Common myeloid progenitor, CD34-positive (primary cell): ENCODE data around the gene ADGRF4.
A peak's percentile ranks its signal among the peaks of the same experiment; 100 is the strongest.

Experiments
- CTCF ChIA-PET: fragments of 350-600 bp; sonication (Branson Sonifier 250); formaldehyde crosslinking; loops from one replicate; lab custom pipeline; 2021; ENCODE audit warnings: antibody characterized with exemption; lab: Charles Lee
- POLR2A ChIA-PET: fragments of 350-600 bp; sonication (Branson Sonifier 250); formaldehyde crosslinking; loops from one replicate; lab custom pipeline; 2021; ENCODE audit warnings: antibody characterized with exemption; lab: Charles Lee
- DNase-seq, 3 donors: peaks; one replicate each; pipeline versions ENCODE4 v3.0.0 to v3.0.0-alpha.2; 2013
- H3K27ac ChIP-seq, 2 experiments: 1 replicate in 1 of 2; 2 replicates in 1 of 2; pipeline ENCODE4 v1.7.0; 2013; ENCODE audit warnings: inconsistent platforms in 2 of 2, low read length in 2 of 2, mild to moderate bottlenecking in 2 of 2, low read depth in 1 of 2, moderate library complexity in 1 of 2; ENCODE audit not compliant: severe bottlenecking in 2 of 2, insufficient read depth in 1 of 2, poor library complexity in 1 of 2
- H3K27me3 ChIP-seq, 5 experiments: replicated peaks in 2 of 5; 1 replicate in 3 of 5; 2 replicates in 2 of 5; pipeline versions ENCODE4 v1.6.1 to v1.7.0; 2013; ENCODE audit warnings: low read length in 4 of 5, mild to moderate bottlenecking in 2 of 5, moderate library complexity in 2 of 5, inconsistent platforms in 1 of 5; ENCODE audit not compliant: insufficient read depth in 5 of 5, control insufficient read depth in 4 of 5
- H3K36me3 ChIP-seq, 4 experiments: 1 replicate in 2 of 4; 2 replicates in 2 of 4; pipeline versions ENCODE4 v1.6.1 to v1.7.0; 2013; ENCODE audit warnings: low read length in 3 of 4, control low read depth in 1 of 4, mild to moderate bottlenecking in 1 of 4; ENCODE audit not compliant: control insufficient read depth in 4 of 4, insufficient read depth in 4 of 4
- H3K4me1 ChIP-seq, 4 experiments: 1 replicate in 3 of 4; 2 replicates in 1 of 4; pipeline versions ENCODE4 v1.6.1 to v1.7.1; 2013; ENCODE audit warnings: low read length in 3 of 4, mild to moderate bottlenecking in 3 of 4, control low read depth in 1 of 4, inconsistent platforms in 1 of 4, moderate library complexity in 1 of 4; ENCODE audit not compliant: control insufficient read depth in 4 of 4, insufficient read depth in 4 of 4; ENCODE audit errors: control extremely low read depth in 1 of 4
- H3K4me3 ChIP-seq, 7 experiments: 1 replicate in 4 of 7; 2 replicates in 3 of 7; pipeline versions ENCODE4 v1.5.1 to v1.7.0; 2013; ENCODE audit warnings: mild to moderate bottlenecking in 7 of 7, low read length in 6 of 7, moderate library complexity in 6 of 7, inconsistent platforms in 2 of 7, low read depth in 2 of 7, control low read depth in 1 of 7; ENCODE audit not compliant: insufficient read depth in 4 of 7, control insufficient read depth in 1 of 7; ENCODE audit errors: extremely low read depth in 1 of 7
- H3K9me3 ChIP-seq, 5 experiments: 1 replicate in 4 of 5; 2 replicates in 1 of 5; pipeline versions ENCODE4 v1.6.1 to v1.7.1; 2013; ENCODE audit warnings: low read length in 4 of 5, mild to moderate bottlenecking in 2 of 5, inconsistent platforms in 1 of 5, low read depth in 1 of 5, moderate library complexity in 1 of 5; ENCODE audit not compliant: control insufficient read depth in 4 of 5, insufficient read depth in 2 of 5; ENCODE audit errors: control extremely low read depth in 1 of 5
- WGBS: methylation state at CpG from one replicate; pipeline ENCODE4 v1.1.5; 2013; ENCODE audit not compliant: insufficient coverage; 5-methylcytosine and 5-hydroxymethylcytosine counted together

The ADGRF4 gene

GRCh38 chr6:47700596-47700995 is 2.2 kb downstream of the ADGRF4 start:
- Histone ChIP-seq H3K36me3 (no peaks in the 10 kb centered on the region), H3K27ac (no peak overlapping the region), H3K4me1 (no peaks in the 10 kb centered on the region), H3K9me3 (no peaks in the 10 kb centered on the region), H3K4me3 (no peak overlapping the region), H3K27me3 (peaks cover 0 to 15% (median 0%) of the 10 kb centered on the region in 5 experiments)
- WGBS, result 100% methylated on average over 2 of the region's 2 CpGs
- CTCF ChIA-PET, result no interaction called here
- POLR2A ChIA-PET, result no interaction called here
- DNase-seq, result no peak

GRCh38 chr6:47701363-47701762 is 3.0 kb downstream of the ADGRF4 start:
- 93% methylated on average over 3 of the region's 4 CpGs for WGBS
- H3K4me3 ChIP-seq, result no peak overlapping the region
- POLR2A ChIA-PET, result no interaction called here
- no peaks in the 10 kb centered on the region for H3K4me1 ChIP-seq
- no peaks in the 10 kb centered on the region for H3K9me3 ChIP-seq
- no peak overlapping the region for H3K27ac ChIP-seq
- no peak for DNase-seq
- H3K36me3 ChIP-seq, result no peaks in the 10 kb centered on the region
- H3K27me3 ChIP-seq, result peaks cover 0 to 19% (median 0%) of the 10 kb centered on the region in 5 experiments
- CTCF ChIA-PET, result no interaction called here

- Histone ChIP-seq H3K27ac (no peak overlapping the region), H3K36me3 (no peaks in the 10 kb centered on the region), H3K9me3 (no peaks in the 10 kb centered on the region), H3K4me3 (no peak overlapping the region), H3K4me1 (no peaks in the 10 kb centered on the region), H3K27me3 (peaks cover 0 to 40% (median 27%) of the 10 kb centered on the region in 5 experiments)
- POLR2A ChIA-PET, result no interaction called here
- DNase-seq, result no peak
- WGBS, result 100% methylated on average over 4 of the region's 5 CpGs
- CTCF ChIA-PET, result interaction anchor here (1.2 kb wide), 1 partner anchor 20 kb away, joined by 4 read pairs; no protein-coding TSS in a partner anchor
Measured at GRCh38 chr6:47709160-47709559, 10.8 kb downstream of the ADGRF4 start.

GRCh38 chr6:47710295-47710694 is 11.9 kb downstream of the ADGRF4 start:
- Histone ChIP-seq H3K36me3 (no peaks in the 10 kb centered on the region), H3K9me3 (no peaks in the 10 kb centered on the region), H3K27me3 (peaks cover 0 to 45% (median 28%) of the 10 kb centered on the region in 5 experiments), H3K4me3 (no peak overlapping the region), H3K27ac (no peak overlapping the region), H3K4me1 (peaks cover 0 to 2% (median 0%) of the 10 kb centered on the region in 4 experiments)
- WGBS, result 100% methylated on average over 1 of the region's 1 CpG
- ChIA-PET CTCF (no interaction called here), POLR2A (no interaction called here)
- DNase-seq, result no peak

- H3K27me3 ChIP-seq, result peaks cover 0 to 39% (median 32%) of the 10 kb centered on the region in 5 experiments
- no peak for DNase-seq
- whole genome bisulfite sequencing, result 86% methylated on average over 1 of the region's 2 CpGs
- H3K9me3 ChIP-seq, result peaks cover 0 to 2% (median 0%) of the 10 kb centered on the region in 5 experiments
- H3K4me3 ChIP-seq, result no peak overlapping the region
- H3K27ac ChIP-seq, result no peak overlapping the region
- ChIA-PET CTCF (no interaction called here), POLR2A (interaction anchor here (0.6 kb wide), 1 partner anchor 1615 kb away, joined by 3 read pairs; no protein-coding TSS in a partner anchor)
- peaks cover 0 to 2% (median 0%) of the 10 kb centered on the region in 4 experiments for H3K4me1 ChIP-seq
- no peaks in the 10 kb centered on the region for H3K36me3 ChIP-seq
Measured at GRCh38 chr6:47713200-47713599, 14.8 kb downstream of the ADGRF4 start.

GRCh38 chr6:47714802-47715201 is 16.4 kb downstream of the ADGRF4 start:
- Histone ChIP-seq H3K27me3 (peaks cover 0 to 51% (median 38%) of the 10 kb centered on the region in 5 experiments), H3K36me3 (no peaks in the 10 kb centered on the region), H3K9me3 (peaks cover 0 to 3% (median 2%) of the 10 kb centered on the region in 5 experiments), H3K27ac (no peak overlapping the region), H3K4me1 (peaks cover 0 to 2% (median 0%) of the 10 kb centered on the region in 4 experiments), H3K4me3 (no peak overlapping the region)
- ChIA-PET POLR2A (no interaction called here), CTCF (no interaction called here)
- peak; percentile 25 to 68 (median 61) for DNase-seq
- WGBS, result 0% methylated on average over 3 of the region's 4 CpGs

- peaks cover 0 to 57% (median 42%) of the 10 kb centered on the region in 5 experiments for H3K27me3 ChIP-seq
- H3K4me1 ChIP-seq, result peaks cover 0 to 2% (median 0%) of the 10 kb centered on the region in 4 experiments
- no peak overlapping the region for H3K4me3 ChIP-seq
- no peak overlapping the region for H3K27ac ChIP-seq
- no peak for DNase-seq
- POLR2A ChIA-PET, result no interaction called here
- H3K9me3 ChIP-seq, result peaks cover 0 to 6% (median 2%) of the 10 kb centered on the region in 5 experiments
- H3K36me3 ChIP-seq, result no peaks in the 10 kb centered on the region
- CTCF ChIA-PET, result no interaction called here
Measured at GRCh38 chr6:47715782-47716181, 17.4 kb downstream of the ADGRF4 start.
